Umbilical cord (tissue), 2 donors: Measurements from ENCODE around the gene SDK1. TPM values are rescaled to one million over a fixed set of nuclear protein-coding genes. Genes with fewer than 3 reads are reported as not detected.

ENCODE experiments used
- DNase-seq: peaks from one replicate; pipeline ENCODE4 v3.0.0-alpha.2; 2015; ENCODE audit warnings: low spot score
- total RNA-seq: library from RNA; depleted of rRNA; stranded (reverse); fragments of >200 nt; gene quantifications from one replicate; pipeline ENCODE4 v1.2.3, GENCODE V29; 2014; ENCODE audit warnings: low replicate concordance; ENCODE audit not compliant: insufficient read depth

Gene SDK1
- total RNA-seq, 1 donor from 2014 or later = 7.9 TPM

DNA sequence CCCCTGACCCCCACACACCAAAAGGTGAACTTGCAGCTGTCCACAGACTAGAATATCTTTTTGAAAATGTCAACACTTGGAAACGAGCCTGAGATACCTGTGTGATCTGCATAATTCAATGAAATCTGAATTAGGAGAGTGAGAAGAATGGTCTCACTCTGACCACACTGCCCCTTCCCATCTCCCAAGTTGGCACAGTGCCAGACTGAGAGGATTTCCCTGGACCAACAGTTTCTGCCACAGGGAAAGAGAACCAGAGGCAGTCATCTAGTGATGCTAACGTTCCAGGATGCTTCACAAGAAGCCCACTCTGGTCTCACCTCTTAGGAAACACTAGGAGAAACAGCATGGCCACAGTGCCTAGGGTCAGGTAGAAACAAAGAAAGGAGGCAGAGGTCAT is 479.0 kb downstream of the SDK1 start:
- DNase-seq = no peak

DNA sequence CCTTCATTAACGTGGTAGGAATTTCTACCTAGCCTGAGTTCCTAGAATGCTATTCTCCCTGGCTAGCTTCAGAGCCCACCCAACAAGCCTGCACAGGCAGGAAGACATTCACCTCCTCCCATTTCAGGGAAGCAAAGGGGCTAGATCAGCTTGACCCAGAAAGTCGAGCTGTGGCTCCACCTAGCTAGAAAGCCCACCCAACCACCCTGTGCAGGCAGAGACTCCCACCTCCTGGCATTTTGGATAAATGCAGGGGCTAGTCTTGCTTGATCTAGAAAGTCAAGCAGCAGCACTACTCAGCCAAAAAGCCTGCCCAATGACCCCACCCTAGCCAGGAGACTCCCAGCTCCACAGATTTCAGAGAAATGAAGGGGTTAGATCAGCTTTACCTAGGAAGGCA is 479.5 kb downstream of the SDK1 start:
- no peak for DNase-seq

DNA sequence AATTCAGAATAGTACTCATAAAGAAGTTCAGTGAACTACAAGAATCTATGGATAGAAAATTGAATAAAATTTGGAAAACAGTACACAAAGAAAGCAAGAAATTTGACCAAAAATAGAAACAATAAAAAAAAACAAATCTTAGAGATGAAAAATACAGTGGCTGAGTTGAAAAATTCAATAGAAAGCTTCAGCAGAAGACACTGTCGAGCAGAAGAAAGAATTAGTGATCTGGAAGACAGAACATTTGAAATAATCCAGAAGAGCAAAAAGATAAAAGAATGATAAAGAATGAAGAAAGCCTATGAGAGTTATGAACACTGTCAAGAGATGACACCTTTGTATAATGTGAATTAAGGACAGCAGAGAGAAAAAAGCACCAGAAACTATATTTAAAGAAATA is 480.6 kb downstream of the SDK1 start:
- DNase-seq = no peak

DNA sequence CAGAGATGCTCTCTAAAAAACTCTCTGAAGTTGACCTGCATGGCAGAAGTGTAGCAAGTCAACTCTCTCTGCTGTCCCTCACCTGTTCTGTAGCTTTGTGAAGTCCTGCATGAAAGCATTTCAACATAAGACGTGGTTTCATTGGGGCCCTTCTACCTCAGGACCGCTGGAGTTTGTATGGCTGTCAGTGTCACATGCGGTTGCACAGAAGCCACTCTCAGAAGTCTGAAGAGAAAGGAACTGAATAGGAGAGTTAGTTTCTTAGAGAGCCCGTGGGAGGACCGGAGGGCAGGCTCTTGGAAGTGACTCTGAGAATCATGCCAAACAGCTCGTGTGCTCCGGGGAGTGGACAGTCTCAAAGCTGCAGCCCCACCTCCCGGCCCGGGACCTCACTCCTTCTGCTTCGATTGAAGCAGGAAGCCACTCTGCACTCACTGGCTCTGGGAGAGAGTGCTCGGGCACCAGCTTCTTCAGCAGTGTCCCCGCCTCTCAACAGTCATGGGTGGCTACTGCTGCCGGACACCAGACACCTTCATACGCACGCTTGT is 486.7 kb downstream of the SDK1 start:
- peak; percentile 48 for DNase-seq

DNA sequence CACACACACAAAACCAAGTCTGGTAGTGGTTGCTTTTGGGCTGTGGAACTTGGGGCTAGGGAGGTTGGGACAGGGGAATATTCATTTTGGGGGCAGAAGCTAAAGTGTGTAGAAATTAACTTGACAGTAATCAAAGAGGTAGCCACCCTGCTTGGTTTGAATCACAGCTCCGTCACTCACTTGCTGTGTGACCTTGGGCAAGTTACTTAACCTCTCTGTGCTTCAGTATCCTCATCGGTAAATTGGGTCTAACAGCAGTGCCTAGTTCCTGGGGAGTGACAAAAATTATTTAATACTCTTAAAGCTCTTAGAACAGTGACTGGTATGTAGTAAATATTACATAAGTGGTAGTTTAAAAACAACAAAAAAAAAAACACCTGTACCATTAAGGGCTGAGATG is 489.8 kb downstream of the SDK1 start:
- DNase-seq = no peak

DNA sequence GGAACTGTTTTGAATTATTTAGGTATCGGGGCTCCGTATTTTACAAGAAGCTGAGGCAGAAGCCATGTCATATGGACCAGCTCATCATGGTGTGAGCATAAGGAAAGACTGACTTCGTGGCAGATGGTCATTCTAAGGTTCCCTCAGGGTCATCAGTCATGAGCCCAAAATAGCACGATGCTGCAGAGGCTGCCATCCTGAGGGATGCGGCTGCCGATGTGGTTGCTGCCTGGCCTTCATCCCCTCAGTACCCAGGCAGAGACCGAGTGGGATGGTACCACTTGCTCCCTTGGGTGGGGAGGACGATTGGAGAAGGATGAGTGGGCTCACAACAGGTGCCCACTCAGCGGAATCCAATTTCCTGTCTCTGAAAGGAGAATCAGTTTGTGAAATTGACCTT is 490.3 kb downstream of the SDK1 start:
- no peak for DNase-seq

DNA sequence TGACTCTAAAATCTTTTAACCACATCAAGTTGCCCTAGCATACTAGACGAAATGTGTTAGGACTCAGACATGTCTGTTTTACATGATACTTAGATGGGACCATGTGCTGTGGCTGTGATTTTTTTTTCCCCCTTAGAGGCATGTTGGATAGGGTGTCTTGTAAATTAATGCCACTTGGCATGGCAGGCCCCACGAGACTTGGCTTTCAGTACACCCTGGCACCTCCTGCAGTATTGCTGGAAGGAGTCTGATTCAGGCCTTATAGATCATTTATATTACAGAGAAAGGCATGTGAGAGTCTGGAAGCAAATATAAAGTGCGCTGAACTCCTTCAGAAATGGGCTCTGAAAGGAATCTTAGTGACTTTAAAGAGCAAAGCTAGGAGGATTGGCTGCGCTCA is 494.1 kb downstream of the SDK1 start:
- peak; percentile 55 for DNase-seq

DNA sequence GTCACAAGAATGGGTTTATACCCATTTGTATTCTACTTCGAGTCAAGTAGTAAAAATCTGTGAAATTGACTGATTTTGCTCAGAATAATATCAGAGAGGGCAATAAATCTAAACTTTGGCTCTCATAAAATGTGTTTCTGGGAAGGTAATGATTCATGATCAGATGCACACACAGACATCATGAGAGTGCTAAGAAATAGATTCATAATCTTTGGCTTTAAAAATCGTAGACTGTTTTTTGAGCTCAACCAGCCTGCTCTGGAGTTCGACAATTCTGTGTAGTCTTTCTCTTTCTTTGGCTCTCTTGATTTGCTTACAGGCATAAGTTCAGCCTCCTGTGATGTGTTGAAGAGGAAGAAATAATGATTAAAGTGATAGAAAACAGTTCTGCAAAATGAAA is 494.7 kb downstream of the SDK1 start:
- peak; percentile 27 for DNase-seq

DNA sequence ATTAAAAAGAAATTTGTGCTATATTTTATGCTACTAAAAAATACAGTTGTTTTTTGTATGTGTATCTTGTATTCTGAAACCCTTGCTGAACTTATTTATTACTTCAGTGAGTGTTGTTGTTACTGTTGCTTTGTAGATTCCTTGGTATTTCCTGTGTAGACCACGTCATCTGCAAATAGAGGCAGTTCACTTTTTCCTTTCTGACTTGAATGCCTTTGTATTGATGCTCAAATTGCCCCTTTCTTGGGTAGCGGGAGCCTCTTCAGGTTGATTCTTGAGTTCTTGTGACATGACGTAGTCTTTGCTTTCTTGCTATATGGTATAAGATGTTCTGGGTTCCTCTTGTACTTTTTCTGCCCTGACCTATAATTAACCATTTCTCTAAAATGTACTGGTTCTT is 504.1 kb downstream of the SDK1 start:
- no peak for DNase-seq

DNA sequence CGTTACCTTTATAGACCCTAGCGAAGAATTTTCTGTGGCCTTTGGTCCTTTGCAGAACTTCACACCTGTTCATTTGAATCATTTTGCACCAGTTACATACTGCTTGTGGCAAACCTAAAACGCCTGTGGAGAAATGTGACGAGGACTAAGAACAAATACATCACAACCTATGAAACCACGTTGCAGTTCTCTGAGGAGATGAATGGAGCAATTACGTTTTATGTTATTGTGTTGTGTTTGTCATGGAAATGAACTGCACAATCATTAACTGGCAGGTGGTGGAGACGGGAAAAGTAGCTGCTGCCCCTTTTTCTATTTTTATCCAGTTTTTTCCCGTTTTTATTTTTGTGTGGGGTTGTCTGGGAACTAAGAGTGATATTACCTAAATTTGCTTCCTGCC is 505.5 kb downstream of the SDK1 start:
- no peak for DNase-seq

DNA sequence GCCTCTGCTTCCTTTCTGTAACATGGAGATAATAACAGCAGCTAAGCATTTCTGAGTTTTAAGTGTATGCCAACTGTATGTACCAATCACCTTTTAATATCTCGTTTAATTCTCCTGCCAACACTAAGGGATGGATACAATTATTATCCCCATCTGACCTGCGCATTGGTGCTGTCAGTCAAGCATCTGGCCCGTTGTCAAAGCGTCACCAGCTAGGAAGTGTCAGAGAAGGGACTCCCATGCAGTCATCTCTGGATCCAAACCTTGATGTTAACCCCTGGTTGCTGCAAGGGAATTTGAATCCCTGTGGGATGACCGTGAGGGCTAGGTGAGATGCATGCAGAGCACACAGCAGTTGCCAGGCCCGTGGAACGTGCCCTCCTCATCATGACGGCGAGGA is 506.8 kb downstream of the SDK1 start:
- no peak for DNase-seq

DNA sequence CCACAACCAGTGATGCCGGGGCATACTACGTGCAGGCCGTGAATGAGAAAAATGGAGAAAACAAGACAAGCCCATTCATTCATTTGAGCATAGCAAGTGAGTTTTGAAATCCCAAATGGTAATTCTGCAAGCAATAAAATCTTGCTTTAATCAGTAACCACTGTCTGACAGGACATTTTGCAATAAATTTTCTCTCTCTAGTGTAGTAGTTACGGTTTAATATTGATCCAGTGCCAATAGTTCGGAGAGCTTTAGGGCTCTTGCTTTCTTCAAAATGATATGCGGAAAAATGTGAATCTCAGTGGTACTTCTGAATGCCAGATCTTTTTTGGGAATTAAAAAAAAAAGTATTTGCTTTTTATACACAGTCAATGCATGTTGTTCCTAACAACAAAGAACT is 520.4 kb downstream of the SDK1 start:
- no peak for DNase-seq

DNA sequence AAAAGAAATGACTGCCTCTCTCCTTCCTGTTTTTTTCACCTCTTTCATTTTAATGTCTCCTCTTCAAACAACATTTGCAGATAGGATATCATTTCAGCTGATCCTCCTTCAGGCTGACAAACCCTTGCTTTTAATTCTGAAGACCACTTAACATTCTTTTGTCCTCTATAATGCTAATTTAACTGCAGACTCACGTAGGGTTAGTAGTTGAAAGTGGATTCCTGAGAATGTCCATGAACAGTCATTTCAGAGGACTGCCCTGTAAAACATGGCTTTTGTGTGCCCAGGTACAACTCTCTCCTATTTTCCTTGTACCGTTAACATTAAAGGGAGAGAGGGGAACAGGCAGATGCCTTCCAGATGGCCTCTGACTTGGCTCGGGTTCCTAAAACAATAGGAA is 524.4 kb downstream of the SDK1 start:
- no peak for DNase-seq

DNA sequence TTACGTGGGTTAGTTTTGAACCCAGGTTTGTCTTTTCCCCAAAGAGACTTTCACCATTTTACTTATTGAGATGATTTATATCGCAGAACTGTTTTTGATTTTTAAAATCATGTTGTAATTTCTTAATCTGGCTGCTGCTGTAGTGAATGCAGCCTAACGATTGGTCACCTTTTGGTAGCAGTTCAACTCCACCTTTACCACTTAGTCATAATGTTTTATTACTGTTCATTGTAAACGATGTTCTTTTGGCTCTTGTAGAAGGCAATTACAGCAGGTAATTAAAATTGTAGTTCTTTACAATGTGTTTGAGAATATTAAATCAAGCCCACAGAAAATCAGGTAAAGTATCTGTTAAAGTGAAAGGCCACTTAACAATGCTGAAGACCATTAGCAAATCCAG is 531.1 kb downstream of the SDK1 start:
- no peak for DNase-seq

DNA sequence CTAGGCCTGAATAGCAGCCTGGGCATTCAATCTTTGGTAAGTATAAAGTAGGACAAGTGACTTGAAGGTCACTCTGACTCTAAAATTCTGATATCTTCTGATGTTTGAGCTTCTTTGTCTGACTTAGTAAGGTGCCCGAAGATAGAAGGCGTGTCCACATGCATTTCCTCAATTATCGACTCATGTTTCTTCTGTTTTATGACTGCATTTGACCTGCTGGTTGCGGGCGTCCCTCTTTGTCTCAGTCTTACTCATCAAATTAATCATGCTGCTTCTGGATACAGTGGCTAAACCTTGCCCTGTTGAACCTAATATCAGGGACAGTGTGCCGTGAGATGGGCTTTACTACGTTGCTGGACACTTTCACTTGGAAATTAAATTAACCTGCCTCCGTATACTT is 534.1 kb downstream of the SDK1 start:
- no peak for DNase-seq

DNA sequence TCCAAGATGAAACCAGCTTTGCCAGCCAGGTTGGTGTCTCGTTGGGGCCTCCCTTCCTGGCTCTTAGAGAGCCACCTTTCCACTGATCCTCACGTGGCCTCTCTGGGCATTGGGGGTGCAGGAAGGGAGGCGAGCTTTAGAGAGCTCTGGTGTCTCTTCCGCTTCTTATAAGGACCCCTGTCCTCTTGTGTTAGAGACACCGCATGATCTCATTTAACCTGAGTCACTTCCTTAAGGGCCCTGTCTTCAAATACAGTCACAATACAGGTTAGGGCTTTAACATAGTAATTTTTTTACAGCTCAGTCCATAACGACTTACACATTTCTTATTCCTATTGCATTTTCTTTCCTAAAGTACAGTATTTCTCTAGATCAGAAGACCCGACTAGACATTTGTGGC is 535.8 kb downstream of the SDK1 start:
- DNase-seq = no peak

DNA sequence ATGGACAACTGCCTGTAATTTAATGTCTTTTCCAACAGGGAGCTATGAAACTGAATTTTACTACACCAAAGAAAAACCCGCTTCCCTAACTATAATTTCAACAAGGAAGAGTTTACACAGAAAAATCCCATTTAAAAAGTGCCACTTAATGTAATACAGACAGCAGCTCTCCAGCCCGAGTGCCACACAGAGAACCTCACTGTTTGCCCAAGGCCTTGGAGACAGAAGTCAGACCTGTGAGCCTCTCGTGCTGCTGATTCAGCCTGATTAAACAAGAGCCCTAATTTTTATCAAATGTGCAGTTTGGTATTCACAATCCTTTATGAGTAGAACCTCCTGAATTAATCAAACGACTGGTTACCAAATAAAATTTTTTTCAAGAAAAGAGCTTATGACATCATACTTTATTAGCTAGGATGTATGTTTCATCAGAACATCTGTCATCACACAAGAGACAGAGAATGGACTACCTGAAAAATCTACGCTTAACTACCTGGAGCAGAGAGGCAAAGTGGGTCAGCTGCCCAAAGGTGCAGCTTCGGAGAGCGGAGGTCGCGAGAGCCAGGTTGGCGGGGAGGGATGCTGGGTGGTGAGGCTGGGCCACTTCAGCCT is 543.6 kb downstream of the SDK1 start:
- no peak for DNase-seq

DNA sequence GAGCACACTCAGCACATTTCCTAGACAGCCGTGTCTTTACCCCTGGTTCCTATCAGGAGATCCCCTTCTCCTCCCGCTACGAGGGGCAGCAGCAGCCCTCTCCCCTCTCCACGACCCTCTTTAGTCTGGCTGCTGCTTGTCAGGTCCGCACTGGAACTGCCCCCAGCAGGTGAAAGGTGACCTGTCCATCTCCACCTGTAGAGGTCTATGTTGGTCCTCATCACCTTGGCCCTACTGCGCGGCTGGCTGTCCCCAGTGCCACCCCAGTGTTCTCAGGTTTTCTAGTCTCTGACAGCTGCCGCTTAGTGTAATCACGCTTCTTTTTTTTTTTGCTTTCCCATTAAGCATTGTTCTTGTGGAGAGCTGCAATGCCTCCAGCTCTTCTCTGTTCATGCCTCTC is 545.7 kb downstream of the SDK1 start:
- no peak for DNase-seq

DNA sequence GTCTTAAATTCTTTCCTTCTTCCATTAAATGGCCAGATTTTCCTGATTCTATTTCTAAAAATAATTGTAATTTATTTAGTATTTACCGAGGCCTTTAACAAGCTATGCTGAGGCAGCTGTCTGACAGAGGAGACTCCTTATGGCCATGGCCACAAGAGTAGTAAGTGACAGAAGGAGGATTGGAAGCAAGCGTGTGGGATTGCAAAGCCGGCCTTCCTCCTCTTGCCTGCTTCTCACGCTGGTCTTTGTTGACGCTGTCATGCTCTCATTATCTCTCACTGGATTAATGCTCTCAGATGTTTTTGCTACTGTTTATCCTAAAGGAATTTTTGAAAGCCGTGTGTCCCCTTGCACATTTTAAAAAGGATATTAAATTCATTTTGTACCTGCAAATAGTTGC is 546.3 kb downstream of the SDK1 start:
- no peak for DNase-seq

DNA sequence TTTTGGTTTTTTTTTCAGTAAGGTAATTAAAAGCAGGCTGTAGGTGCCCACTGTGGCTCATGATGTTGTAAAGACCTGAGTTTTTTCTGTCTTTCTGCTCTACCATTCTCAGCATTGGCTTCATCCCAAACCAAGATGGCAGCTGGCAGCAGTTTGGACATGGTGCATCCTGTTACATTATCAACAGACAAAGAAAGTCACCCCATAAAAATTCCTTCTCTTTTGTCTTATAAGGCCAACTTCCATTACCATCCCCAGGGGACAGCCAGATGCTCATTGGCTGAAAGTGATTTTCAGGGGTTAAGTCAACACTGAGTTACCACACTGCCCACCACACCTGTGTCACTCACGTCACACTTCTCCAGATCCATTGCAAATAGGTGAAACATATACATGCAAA is 558.4 kb downstream of the SDK1 start:
- no peak for DNase-seq

DNA sequence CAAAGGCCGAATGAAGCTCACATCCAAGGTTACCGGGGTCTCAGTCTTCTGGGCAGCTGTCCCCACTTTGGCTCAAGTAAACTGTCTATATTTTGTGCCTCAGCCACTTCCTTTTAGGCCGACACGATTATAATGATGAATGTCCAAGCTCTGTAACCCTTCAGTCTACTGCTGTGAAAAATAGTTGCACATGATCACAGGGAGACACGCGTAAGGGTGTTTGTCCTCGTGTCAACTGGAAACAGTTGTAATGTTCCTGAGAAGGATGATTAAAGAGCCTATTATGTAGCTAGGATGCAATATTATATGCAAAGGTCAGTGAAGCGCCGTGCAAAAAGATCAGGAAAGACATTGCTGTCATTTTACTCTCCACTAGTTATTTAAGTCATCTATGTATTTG is 559.9 kb downstream of the SDK1 start:
- DNase-seq = no peak

DNA sequence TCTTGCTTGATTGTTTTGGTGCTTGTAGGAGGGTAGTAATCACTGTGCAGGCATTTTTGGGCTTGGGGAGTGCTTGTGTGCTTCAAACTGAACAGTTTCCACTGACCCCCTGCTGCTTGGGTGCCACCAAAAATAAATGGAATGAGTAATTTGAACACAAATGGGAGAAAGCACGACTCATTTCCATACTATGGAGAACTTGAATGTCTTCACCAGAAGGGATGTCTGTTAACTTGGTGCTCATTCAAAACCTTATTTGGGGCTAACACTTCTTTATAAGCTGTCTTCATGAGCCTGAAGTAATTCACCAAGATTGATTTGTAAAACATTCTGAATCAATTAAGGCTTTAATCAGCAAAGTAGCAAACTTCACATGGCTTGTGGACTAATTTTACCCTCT is 560.3 kb downstream of the SDK1 start:
- no peak for DNase-seq

DNA sequence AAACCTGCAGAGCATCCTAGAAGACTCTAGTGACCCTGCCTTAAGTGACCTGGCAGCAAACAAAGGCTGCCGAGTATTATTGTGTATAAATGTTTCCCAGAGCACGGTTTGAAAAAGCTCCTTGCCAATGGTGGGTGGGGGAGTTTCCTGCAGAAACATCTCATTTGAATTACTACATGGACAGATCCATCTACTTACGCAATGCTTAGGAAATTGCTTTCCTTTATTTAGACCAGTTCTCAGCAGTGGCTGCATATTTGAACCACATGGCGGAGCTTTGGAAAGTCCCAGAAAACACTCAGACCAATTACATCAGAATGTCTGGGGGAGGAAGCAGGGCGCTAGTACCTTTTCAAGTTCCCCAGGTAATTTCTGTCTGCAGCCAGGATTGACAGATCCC is 560.9 kb downstream of the SDK1 start:
- peak; percentile 80 for DNase-seq

DNA sequence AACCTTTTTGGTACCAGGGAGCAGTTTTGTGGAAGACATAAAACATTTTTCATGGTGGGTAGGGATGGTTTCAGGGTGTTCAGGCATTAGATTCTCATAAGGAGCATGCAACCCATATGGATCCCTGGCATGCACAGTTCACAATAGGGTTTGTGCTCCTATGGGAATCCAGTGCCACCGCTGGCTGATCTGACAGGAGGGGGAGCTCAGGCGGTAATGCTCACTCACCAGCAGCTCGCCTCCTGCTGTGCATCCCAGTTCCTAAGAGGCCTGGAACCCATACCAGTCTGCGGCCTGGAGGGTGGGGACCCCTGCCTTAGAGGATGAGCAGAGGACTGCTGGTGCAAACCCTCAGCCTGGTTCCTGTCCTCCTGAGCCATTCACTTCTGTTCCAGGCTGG is 561.7 kb downstream of the SDK1 start:
- no peak for DNase-seq
